ENCODE measurements around the gene PEAK1.

PEAK1 gene

DNA sequence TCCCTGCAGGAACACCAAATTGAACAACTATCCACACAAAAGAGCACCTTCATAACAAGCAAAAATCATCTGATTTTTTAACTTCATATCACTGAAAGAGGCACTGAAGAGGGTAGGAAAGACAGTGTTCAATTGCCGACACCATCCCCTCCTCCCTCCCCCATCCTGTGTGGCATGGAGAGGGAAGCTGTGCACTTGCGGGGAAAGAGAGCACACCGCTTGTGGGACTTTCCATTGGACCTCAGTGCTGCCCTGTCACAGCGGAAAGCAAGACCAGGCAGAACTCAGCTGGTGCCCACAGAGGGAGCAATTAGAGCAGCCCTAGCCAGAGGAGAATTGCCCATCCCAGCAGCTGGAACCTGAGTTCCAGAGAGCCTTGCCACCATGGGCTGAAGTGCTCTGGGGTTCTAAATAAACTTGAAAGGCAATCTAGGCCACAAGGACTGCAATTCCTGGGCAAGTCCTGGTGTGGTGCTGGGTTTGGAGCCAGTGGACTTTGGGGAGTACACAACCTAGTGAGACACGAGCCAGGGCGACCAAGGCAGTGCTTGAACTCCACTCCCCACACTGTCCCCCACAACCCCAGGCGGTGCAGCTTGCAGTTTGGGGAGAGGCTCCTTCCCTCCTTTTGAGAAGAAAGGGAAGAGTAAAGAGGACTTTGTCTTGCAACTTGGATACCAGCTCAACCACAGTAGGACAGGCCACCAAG lies 27.0 kb downstream of the PEAK1 start:
- TF ChIP-seq GLIS3 (CRISPR knock-in tag; IDR thresholded peaks at IDR 0.05) (no peak), POU6F1 (CRISPR knock-in tag; IDR thresholded peaks at IDR 0.05; ENCODE audit: borderline replicate concordance, low read depth) (no peak), ARNTL (CRISPR knock-in tag; IDR thresholded peaks at IDR 0.05; ENCODE audit: borderline replicate concordance, low read depth) (no peak), ZC3H10 (CRISPR knock-in tag; IDR thresholded peaks at IDR 0.05) (no peak), TCF4 (CRISPR knock-in tag; IDR thresholded peaks at IDR 0.05; ENCODE audit: borderline replicate concordance) (no peak), ZFP30 (CRISPR knock-in tag; IDR thresholded peaks at IDR 0.05) (no peak), TOX (CRISPR knock-in tag; IDR thresholded peaks at IDR 0.05; ENCODE audit: borderline replicate concordance) (no peak), ZNF565 (CRISPR knock-in tag; conservative IDR thresholded peaks at IDR 0.05; ENCODE audit: low read depth) (no peak), ISL1 (CRISPR knock-in tag; IDR thresholded peaks at IDR 0.05) (no peak), ZNF8 (CRISPR knock-in tag; IDR thresholded peaks at IDR 0.05) (no peak), BACH2 (CRISPR knock-in tag; IDR thresholded peaks at IDR 0.05; ENCODE audit: borderline replicate concordance) (no peak), ESRRG (CRISPR knock-in tag; IDR thresholded peaks at IDR 0.05) (no peak), CSRNP3 (CRISPR knock-in tag; IDR thresholded peaks at IDR 0.05) (no peak), RARB (CRISPR knock-in tag; IDR thresholded peaks at IDR 0.05) (no peak), OSR1 (CRISPR knock-in tag; IDR thresholded peaks at IDR 0.05) (no peak)
- TF ChIP-seq, protein P1, sequence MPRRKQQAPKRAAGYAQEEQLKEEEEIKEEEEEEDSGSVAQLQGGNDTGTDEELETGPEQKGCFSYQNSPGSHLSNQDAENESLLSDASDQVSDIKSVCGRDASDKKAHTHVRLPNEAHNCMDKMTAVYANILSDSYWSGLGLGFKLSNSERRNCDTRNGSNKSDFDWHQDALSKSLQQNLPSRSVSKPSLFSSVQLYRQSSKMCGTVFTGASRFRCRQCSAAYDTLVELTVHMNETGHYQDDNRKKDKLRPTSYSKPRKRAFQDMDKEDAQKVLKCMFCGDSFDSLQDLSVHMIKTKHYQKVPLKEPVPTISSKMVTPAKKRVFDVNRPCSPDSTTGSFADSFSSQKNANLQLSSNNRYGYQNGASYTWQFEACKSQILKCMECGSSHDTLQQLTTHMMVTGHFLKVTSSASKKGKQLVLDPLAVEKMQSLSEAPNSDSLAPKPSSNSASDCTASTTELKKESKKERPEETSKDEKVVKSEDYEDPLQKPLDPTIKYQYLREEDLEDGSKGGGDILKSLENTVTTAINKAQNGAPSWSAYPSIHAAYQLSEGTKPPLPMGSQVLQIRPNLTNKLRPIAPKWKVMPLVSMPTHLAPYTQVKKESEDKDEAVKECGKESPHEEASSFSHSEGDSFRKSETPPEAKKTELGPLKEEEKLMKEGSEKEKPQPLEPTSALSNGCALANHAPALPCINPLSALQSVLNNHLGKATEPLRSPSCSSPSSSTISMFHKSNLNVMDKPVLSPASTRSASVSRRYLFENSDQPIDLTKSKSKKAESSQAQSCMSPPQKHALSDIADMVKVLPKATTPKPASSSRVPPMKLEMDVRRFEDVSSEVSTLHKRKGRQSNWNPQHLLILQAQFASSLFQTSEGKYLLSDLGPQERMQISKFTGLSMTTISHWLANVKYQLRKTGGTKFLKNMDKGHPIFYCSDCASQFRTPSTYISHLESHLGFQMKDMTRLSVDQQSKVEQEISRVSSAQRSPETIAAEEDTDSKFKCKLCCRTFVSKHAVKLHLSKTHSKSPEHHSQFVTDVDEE (CRISPR knock-in tag; IDR thresholded peaks at IDR 0.05): no peak
- TF ChIP-seq, protein P2, sequence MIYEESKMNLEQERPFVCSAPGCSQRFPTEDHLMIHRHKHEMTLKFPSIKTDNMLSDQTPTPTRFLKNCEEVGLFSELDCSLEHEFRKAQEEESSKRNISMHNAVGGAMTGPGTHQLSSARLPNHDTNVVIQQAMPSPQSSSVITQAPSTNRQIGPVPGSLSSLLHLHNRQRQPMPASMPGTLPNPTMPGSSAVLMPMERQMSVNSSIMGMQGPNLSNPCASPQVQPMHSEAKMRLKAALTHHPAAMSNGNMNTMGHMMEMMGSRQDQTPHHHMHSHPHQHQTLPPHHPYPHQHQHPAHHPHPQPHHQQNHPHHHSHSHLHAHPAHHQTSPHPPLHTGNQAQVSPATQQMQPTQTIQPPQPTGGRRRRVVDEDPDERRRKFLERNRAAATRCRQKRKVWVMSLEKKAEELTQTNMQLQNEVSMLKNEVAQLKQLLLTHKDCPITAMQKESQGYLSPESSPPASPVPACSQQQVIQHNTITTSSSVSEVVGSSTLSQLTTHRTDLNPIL (CRISPR knock-in tag; IDR thresholded peaks at IDR 0.05; ENCODE audit: low read depth): no peak
- TF ChIP-seq, protein P3, sequence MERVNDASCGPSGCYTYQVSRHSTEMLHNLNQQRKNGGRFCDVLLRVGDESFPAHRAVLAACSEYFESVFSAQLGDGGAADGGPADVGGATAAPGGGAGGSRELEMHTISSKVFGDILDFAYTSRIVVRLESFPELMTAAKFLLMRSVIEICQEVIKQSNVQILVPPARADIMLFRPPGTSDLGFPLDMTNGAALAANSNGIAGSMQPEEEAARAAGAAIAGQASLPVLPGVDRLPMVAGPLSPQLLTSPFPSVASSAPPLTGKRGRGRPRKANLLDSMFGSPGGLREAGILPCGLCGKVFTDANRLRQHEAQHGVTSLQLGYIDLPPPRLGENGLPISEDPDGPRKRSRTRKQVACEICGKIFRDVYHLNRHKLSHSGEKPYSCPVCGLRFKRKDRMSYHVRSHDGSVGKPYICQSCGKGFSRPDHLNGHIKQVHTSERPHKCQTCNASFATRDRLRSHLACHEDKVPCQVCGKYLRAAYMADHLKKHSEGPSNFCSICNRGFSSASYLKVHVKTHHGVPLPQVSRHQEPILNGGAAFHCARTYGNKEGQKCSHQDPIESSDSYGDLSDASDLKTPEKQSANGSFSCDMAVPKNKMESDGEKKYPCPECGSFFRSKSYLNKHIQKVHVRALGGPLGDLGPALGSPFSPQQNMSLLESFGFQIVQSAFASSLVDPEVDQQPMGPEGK (CRISPR knock-in tag; IDR thresholded peaks at IDR 0.05; ENCODE audit: borderline replicate concordance): no peak
- ATAC-seq: no peak

DNA sequence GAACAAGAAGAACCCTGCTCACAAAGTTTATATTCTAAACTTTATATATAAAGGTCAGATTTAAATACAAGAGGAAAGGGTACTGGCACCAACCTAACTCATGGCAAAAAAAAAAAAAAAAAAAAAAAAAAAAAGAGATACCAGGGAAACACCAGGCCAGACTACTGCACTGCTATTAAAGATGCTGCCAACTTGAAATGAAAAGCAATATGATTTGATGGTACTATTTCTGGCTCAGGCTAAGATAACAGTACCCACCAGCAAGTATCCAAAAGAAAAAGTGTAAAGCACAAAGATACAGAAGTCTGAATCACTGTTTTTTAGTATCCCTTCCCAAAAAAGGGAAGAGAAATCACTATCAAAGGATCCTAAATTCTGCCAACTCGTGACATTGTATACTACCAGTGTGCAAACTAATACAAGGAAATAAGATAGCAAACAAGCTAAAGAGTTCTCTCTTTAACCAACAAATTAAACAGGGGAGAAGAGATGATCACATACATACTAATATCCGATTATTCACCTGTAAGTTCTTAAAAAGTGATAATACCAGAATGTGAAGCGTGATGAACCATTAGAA lies 28.4 kb downstream of the PEAK1 start:
- no peak; the same call in 2 of the 3 replicates for ATAC-seq
- no peak for TF ChIP-seq ISL1 (CRISPR knock-in tag; IDR thresholded peaks at IDR 0.05)
- no peak for TF ChIP-seq ZNF70 (CRISPR knock-in tag; IDR thresholded peaks at IDR 0.05)
- no peak for TF ChIP-seq ZFP3 (CRISPR knock-in tag; IDR thresholded peaks at IDR 0.05)
- TF ChIP-seq ZFP30 (CRISPR knock-in tag; IDR thresholded peaks at IDR 0.05): no peak
- TF ChIP-seq ESRRG (CRISPR knock-in tag; IDR thresholded peaks at IDR 0.05): no peak
- TF ChIP-seq RARB (CRISPR knock-in tag; IDR thresholded peaks at IDR 0.05): no peak

All from SK-N-SH treated with all-trans-retinoic acid at 6 μM for 48 hours (cell line).